Loucy (cell line): Measurements from ENCODE around the gene KLLN.

Experiments used
- EZH2phosphoT487 ChIP-seq: fragments of 200-600 bp; IDR thresholded peaks from 2 replicates; pipeline ENCODE4 v1.6.1; 2018; ENCODE audit warnings: antibody characterized with exemption, mild to moderate bottlenecking, moderate library complexity, borderline replicate concordance
- TF ChIP-seq, protein P1 (sequence below): fragments of 200-600 bp; sonication (generic); conservative IDR thresholded peaks from 2 replicates; pipeline ENCODE4 v1.5.1; 2014; ENCODE audit warnings: mild to moderate bottlenecking, antibody characterized with exemption, low read length

DNA sequence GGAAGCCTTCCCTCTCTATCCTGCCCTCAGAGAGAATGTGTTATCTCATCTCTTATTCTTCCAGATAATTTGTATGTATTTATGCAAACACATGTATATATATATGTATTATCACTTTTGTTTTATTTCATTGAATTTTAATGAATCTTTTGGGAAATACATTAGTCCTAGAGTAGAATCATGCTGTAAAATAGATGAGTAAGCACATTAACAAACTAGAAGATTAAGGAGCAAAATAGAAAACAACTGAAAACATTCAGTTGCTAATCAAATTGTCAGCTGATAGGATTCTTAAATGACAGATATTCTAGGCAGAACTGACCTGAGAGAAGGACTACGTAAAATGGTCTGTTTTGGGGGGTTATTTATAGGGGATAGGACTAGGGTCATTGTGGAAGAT lies 11.2 kb downstream of the KLLN start:
- TF ChIP-seq, protein P1, sequence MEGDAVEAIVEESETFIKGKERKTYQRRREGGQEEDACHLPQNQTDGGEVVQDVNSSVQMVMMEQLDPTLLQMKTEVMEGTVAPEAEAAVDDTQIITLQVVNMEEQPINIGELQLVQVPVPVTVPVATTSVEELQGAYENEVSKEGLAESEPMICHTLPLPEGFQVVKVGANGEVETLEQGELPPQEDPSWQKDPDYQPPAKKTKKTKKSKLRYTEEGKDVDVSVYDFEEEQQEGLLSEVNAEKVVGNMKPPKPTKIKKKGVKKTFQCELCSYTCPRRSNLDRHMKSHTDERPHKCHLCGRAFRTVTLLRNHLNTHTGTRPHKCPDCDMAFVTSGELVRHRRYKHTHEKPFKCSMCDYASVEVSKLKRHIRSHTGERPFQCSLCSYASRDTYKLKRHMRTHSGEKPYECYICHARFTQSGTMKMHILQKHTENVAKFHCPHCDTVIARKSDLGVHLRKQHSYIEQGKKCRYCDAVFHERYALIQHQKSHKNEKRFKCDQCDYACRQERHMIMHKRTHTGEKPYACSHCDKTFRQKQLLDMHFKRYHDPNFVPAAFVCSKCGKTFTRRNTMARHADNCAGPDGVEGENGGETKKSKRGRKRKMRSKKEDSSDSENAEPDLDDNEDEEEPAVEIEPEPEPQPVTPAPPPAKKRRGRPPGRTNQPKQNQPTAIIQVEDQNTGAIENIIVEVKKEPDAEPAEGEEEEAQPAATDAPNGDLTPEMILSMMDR = no peak
- no peak for TF ChIP-seq EZH2phosphoT487
